Hepatocyte (in vitro differentiated cells): ENCODE measurements around the gene PPP1R1B. TPM values are rescaled to one million over a fixed set of nuclear protein-coding genes. Genes with fewer than 3 reads are reported as not detected.
A peak's percentile ranks its signal among the peaks of the same experiment; 100 is the strongest.

Experiments used
- DNase-seq: peaks from one replicate; pipeline ENCODE4 v3.0.0-alpha.2; 2016; ENCODE audit warnings: low spot score
- H2AFZ ChIP-seq: fragments of 200-600 bp; sonication (generic); 2 replicates; pipeline ENCODE4 v1.6.0; 2016; ENCODE audit warnings: antibody characterized with exemption, mild to moderate bottlenecking
- H3K27ac ChIP-seq: fragments of 200-600 bp; sonication (generic); 2 replicates; pipeline ENCODE4 v1.5.1; 2016; ENCODE audit warnings: mild to moderate bottlenecking
- H3K27me3 ChIP-seq: fragments of 200-600 bp; sonication (generic); 2 replicates; pipeline ENCODE4 v1.6.1; 2016
- H3K36me3 ChIP-seq: fragments of 200-600 bp; sonication (generic); replicated peaks from 2 replicates; pipeline ENCODE4 v1.5.1; 2016; ENCODE audit warnings: low read depth; ENCODE audit not compliant: insufficient read depth
- H3K4me1 ChIP-seq: fragments of 200-600 bp; sonication (generic); 2 replicates; pipeline ENCODE4 v1.5.1; 2016; ENCODE audit warnings: mild to moderate bottlenecking, moderate library complexity; ENCODE audit not compliant: insufficient read depth
- H3K4me2 ChIP-seq: fragments of 200-600 bp; sonication (generic); 2 replicates; pipeline ENCODE4 v1.6.0; 2016
- H3K4me3 ChIP-seq: fragments of 200-600 bp; sonication (generic); 2 replicates; pipeline ENCODE4 v1.5.1; 2016; ENCODE audit warnings: mild to moderate bottlenecking
- H3K79me2 ChIP-seq: fragments of 200-600 bp; sonication (generic); 2 replicates; pipeline ENCODE4 v1.6.0; 2017; ENCODE audit warnings: mild to moderate bottlenecking
- H3K9me2 ChIP-seq: fragments of 200-600 bp; sonication (generic); replicated peaks from 2 replicates; pipeline ENCODE4 v1.6.0; 2017; ENCODE audit warnings: mild to moderate bottlenecking; ENCODE audit not compliant: insufficient read depth
- H3K9me3 ChIP-seq: fragments of 200-600 bp; sonication (generic); 2 replicates; pipeline ENCODE4 v1.5.1; 2016; ENCODE audit warnings: low read depth, mild to moderate bottlenecking
- H4K20me1 ChIP-seq: fragments of 200-600 bp; sonication (generic); 2 replicates; pipeline ENCODE4 v1.6.0; 2016; ENCODE audit warnings: mild to moderate bottlenecking; ENCODE audit not compliant: insufficient read depth, poor library complexity, severe bottlenecking
- EZH2 ChIP-seq: fragments of 200-600 bp; sonication (generic); IDR thresholded peaks from 2 replicates; pipeline ENCODE4 v1.6.1; 2016; ENCODE audit warnings: antibody characterized with exemption, mild to moderate bottlenecking, borderline replicate concordance
- EZH2phosphoT487 ChIP-seq: fragments of 200-600 bp; sonication (generic); IDR thresholded peaks from one replicate; pipeline ENCODE4 v1.6.1; 2018; ENCODE audit warnings: antibody characterized with exemption, mild to moderate bottlenecking, low read depth, moderate library complexity; ENCODE audit not compliant: unreplicated experiment, severe bottlenecking
- WGBS: methylation state at CpG from one replicate; pipeline ENCODE4 v1.1.6; 2016; ENCODE audit warnings: low lambda C conversion rate; ENCODE audit errors: missing lambda C conversion rate; 5-methylcytosine and 5-hydroxymethylcytosine counted together
- polyA plus RNA-seq: library from polyadenylated mRNA; unstranded; fragments of >200 nt; fragmentation: Nextera tagmentation; extraction: Ambion mirVana; gene quantifications from 2 replicates; pipeline ENCODE4 v1.2.1, GENCODE V29; 2016
- total RNA-seq: library from RNA; depleted of rRNA; stranded (reverse); fragments of >200 nt; gene quantifications from 2 replicates; pipeline ENCODE4 v1.2.3, GENCODE V29; 2014
- TF ChIP-seq, protein P1 (sequence below): fragments of 200-600 bp; sonication (generic); IDR thresholded peaks from 2 replicates; pipeline ENCODE4 v1.5.1; 2016; ENCODE audit warnings: antibody characterized with exemption, mild to moderate bottlenecking; ENCODE audit not compliant: poor library complexity

PPP1R1B gene
- total and polyA plus RNA-seq, 2 experiments from 2014 or later, result 1.5 to 3.7 TPM

DNA sequence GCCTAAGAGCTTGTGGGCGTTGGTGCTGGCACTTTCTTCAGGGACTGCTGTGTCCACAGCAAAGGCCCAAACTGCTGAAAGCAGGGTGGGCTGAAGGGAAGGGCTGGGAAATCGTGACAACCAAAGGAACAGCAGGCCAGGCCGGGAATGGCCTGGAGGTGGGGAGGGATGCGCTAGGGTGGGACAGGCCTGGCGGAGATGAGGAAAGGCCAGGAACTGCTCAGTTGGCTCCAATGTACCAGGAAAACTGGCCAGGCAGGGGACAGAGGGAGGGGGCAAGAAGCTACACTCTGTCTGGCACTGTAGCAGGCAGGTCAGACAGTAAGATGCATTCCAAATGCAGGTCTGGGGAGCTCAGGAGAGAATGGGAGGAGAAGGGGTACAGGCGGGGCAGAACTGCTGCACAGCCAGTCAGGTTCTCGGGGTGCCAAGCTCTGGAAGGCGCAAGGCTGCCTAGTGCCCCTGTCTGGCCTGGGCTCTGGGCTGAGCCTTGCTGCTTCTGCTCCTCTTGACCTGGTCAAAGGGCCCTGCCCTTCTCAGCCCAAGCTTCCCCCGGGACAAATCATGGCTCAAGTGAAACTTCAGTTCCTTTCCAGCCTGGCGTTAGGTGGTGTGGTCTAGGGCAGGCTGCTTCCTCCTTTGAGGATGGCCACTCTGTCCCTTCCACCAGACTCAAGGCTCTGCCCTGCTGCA lies 48.8 kb downstream of the PPP1R1B start:
- H3K4me2 ChIP-seq, result no peak overlapping the region
- 81% methylated on average over 10 of the region's 10 CpGs for WGBS
- no peaks in the 10 kb centered on the region for H3K79me2 ChIP-seq
- no peaks in the 10 kb centered on the region for H3K9me2 ChIP-seq
- H3K4me3 ChIP-seq, result no peak overlapping the region
- no peaks in the 10 kb centered on the region for H3K36me3 ChIP-seq
- DNase-seq, result no peak
- no peaks in the 10 kb centered on the region for H4K20me1 ChIP-seq
- no peak overlapping the region for H2AFZ ChIP-seq
- H3K27ac ChIP-seq, result peak overlapping the region; percentile 91
- H3K4me1 ChIP-seq, result peaks cover 42% of the 10 kb centered on the region
- TF ChIP-seq EZH2 (no peak), EZH2phosphoT487 (no peak)
- TF ChIP-seq, protein P1, sequence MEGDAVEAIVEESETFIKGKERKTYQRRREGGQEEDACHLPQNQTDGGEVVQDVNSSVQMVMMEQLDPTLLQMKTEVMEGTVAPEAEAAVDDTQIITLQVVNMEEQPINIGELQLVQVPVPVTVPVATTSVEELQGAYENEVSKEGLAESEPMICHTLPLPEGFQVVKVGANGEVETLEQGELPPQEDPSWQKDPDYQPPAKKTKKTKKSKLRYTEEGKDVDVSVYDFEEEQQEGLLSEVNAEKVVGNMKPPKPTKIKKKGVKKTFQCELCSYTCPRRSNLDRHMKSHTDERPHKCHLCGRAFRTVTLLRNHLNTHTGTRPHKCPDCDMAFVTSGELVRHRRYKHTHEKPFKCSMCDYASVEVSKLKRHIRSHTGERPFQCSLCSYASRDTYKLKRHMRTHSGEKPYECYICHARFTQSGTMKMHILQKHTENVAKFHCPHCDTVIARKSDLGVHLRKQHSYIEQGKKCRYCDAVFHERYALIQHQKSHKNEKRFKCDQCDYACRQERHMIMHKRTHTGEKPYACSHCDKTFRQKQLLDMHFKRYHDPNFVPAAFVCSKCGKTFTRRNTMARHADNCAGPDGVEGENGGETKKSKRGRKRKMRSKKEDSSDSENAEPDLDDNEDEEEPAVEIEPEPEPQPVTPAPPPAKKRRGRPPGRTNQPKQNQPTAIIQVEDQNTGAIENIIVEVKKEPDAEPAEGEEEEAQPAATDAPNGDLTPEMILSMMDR, result no peak
- no peaks in the 10 kb centered on the region for H3K27me3 ChIP-seq
- H3K9me3 ChIP-seq, result no peaks in the 10 kb centered on the region

DNA sequence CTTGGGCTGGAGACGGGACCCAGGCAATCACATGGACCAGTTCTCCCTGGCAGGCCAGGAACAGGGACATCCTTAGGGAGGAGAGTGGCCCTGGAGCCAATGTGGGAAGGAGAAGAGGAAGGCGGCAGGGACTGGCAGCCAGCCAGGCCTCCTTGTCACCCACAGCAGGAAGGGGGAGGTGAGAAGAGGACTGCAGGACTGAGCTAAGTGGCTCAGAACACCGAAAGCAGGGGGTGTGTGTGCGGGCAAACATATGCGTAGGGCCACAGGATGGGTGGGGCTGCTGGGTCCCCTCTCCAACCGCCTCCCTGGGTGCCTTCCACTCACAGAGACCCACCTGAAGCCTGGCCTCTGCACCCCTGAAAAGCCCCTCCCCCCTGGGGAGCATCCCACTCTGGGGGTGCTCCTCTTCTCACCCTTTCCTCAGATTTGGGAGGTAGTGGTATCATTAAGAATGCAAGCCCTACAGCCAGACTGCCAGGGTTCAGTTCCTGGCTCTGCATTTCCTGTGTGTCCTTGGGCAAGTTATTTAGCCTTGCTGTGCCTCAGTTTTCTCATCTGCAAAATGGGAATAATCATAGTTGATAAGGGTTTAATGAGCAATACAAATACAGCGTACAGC lies 49.6 kb downstream of the PPP1R1B start:
- Histone ChIP-seq H3K27me3 (no peaks in the 10 kb centered on the region), H2AFZ (no peak overlapping the region), H3K36me3 (no peaks in the 10 kb centered on the region), H3K9me2 (no peaks in the 10 kb centered on the region), H3K4me3 (no peak overlapping the region), H3K4me1 (peaks cover 42% of the 10 kb centered on the region), H3K27ac (peak overlapping the region; percentile 91), H3K79me2 (no peaks in the 10 kb centered on the region), H4K20me1 (no peaks in the 10 kb centered on the region), H3K4me2 (no peak overlapping the region), H3K9me3 (no peaks in the 10 kb centered on the region)
- DNase-seq, result no peak
- TF ChIP-seq EZH2 (no peak), EZH2phosphoT487 (no peak)
- TF ChIP-seq, protein P1, result no peak
- WGBS, result 79% methylated on average over 7 of the region's 7 CpGs

GRCh38 chr17:39677072-39677471 lies 50.3 kb downstream of the PPP1R1B start:
- Histone ChIP-seq H4K20me1 (no peaks in the 10 kb centered on the region), H3K9me2 (no peaks in the 10 kb centered on the region), H3K27ac (peak overlapping the region; percentile 89), H3K27me3 (no peaks in the 10 kb centered on the region), H3K4me2 (peak overlapping the region; percentile 41), H3K9me3 (no peaks in the 10 kb centered on the region), H3K4me1 (peaks cover 42% of the 10 kb centered on the region), H3K79me2 (no peaks in the 10 kb centered on the region), H3K36me3 (no peaks in the 10 kb centered on the region), H2AFZ (no peak overlapping the region), H3K4me3 (no peak overlapping the region)
- no peak for DNase-seq
- TF ChIP-seq EZH2phosphoT487, result no peak
- TF ChIP-seq, protein P1, result no peak
- no peak for TF ChIP-seq EZH2
- WGBS, result 89% methylated on average over 8 of the region's 8 CpGs
